ENCODE measurements around the gene CDH13. TPM values are rescaled to one million over a fixed set of nuclear protein-coding genes. Genes with fewer than 3 reads are reported as not detected.

CDH13 gene
- total RNA-seq, 2 experiments from 2014 or later: not detected

- no peak overlapping the region for H3K27ac ChIP-seq (ENCODE audit: low read depth, low read length, poor library complexity, severe bottlenecking)
- ChIA-PET CTCF (ENCODE audit: unreplicated experiment) (no interaction called here), POLR2A (interaction anchor here (0.6 kb wide), 1 partner anchor 916 kb away, joined by 3 read pairs; no protein-coding TSS in a partner anchor)
- H3K4me3 ChIP-seq (ENCODE audit: low read depth, low read length, poor library complexity, severe bottlenecking): no peak overlapping the region
- H3K36me3 ChIP-seq (ENCODE audit: insufficient read depth, low read length): no peaks in the 10 kb centered on the region
- intact Hi-C loops (cut with micrococcal nuclease; ENCODE audit: unreplicated experiment): no loop called here
- H3K4me2 ChIP-seq (ENCODE audit: low read length): no peak overlapping the region
- no peaks in the 10 kb centered on the region for H3K4me1 ChIP-seq (ENCODE audit: insufficient read depth, low read length, poor library complexity, severe bottlenecking)
- no peaks in the 10 kb centered on the region for H3K9me3 ChIP-seq (ENCODE audit: low read length)
- H4K20me1 ChIP-seq (ENCODE audit: insufficient read depth, low read length): no peaks in the 10 kb centered on the region
- TF ChIP-seq, protein P1, sequence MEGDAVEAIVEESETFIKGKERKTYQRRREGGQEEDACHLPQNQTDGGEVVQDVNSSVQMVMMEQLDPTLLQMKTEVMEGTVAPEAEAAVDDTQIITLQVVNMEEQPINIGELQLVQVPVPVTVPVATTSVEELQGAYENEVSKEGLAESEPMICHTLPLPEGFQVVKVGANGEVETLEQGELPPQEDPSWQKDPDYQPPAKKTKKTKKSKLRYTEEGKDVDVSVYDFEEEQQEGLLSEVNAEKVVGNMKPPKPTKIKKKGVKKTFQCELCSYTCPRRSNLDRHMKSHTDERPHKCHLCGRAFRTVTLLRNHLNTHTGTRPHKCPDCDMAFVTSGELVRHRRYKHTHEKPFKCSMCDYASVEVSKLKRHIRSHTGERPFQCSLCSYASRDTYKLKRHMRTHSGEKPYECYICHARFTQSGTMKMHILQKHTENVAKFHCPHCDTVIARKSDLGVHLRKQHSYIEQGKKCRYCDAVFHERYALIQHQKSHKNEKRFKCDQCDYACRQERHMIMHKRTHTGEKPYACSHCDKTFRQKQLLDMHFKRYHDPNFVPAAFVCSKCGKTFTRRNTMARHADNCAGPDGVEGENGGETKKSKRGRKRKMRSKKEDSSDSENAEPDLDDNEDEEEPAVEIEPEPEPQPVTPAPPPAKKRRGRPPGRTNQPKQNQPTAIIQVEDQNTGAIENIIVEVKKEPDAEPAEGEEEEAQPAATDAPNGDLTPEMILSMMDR (conservative IDR thresholded peaks at IDR 0.05; ENCODE audit: low read length): no peak
- TF ChIP-seq EZH2phosphoT487 (IDR thresholded peaks at IDR 0.05; ENCODE audit: borderline replicate concordance, low read depth, low read length): no peak
- no peak overlapping the region for H2AFZ ChIP-seq (ENCODE audit: low read length)
- H3K9me2 ChIP-seq (ENCODE audit: insufficient read depth, low read length): no peaks in the 10 kb centered on the region
- DNase-seq (ENCODE audit: low spot score): no peak
- no TSS peak for BruUV-seq (replicated peaks)
- H3K79me2 ChIP-seq (ENCODE audit: insufficient read depth, low read depth, low read length): no peaks in the 10 kb centered on the region
These were observed 1104.0 kb downstream of the CDH13 start for GRCh38 chr16:83730812-83731211.

DNA sequence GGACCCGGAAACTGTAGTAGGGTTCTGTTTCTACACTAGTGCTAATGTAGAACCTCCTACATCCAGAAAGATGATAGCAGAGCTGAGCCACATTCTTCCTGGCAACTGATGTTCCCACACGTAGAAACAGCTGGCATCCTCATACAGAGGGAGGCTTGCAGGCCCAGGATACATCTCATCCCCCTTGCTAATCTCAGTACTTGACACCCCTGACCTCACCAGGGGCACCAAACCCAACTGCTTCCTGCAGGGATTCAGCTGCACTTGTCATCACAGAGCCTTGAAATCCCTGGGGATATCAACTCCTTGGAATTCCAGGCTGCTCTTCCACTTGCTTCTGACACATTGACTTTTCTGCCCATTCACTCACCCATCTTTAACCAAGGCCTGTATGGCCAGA is 1105.8 kb downstream of the CDH13 start:
- no peaks in the 10 kb centered on the region for H4K20me1 ChIP-seq (ENCODE audit: insufficient read depth, low read length)
- no peaks in the 10 kb centered on the region for H3K36me3 ChIP-seq (ENCODE audit: insufficient read depth, low read length)
- H3K27ac ChIP-seq (ENCODE audit: low read depth, low read length, poor library complexity, severe bottlenecking): no peak overlapping the region
- ChIA-PET POLR2A (no interaction called here), CTCF (ENCODE audit: unreplicated experiment) (no interaction called here)
- no peak overlapping the region for H2AFZ ChIP-seq (ENCODE audit: low read length)
- no TSS peak for BruUV-seq (replicated peaks)
- intact Hi-C loops (cut with micrococcal nuclease; ENCODE audit: unreplicated experiment): no loop called here
- H3K9me2 ChIP-seq (ENCODE audit: insufficient read depth, low read length): no peaks in the 10 kb centered on the region
- no peaks in the 10 kb centered on the region for H3K79me2 ChIP-seq (ENCODE audit: insufficient read depth, low read depth, low read length)
- TF ChIP-seq, protein P1 (conservative IDR thresholded peaks at IDR 0.05; ENCODE audit: low read length): no peak
- TF ChIP-seq EZH2phosphoT487 (IDR thresholded peaks at IDR 0.05; ENCODE audit: borderline replicate concordance, low read depth, low read length): no peak
- no peak for DNase-seq (ENCODE audit: low spot score)
- H3K4me2 ChIP-seq (ENCODE audit: low read length): no peak overlapping the region
- no peaks in the 10 kb centered on the region for H3K9me3 ChIP-seq (ENCODE audit: low read length)
- no peaks in the 10 kb centered on the region for H3K4me1 ChIP-seq (ENCODE audit: insufficient read depth, low read length, poor library complexity, severe bottlenecking)
- no peak overlapping the region for H3K4me3 ChIP-seq (ENCODE audit: low read depth, low read length, poor library complexity, severe bottlenecking)

GRCh38 chr16:83733301-83733700 is 1106.5 kb downstream of the CDH13 start:
- no peak for DNase-seq (ENCODE audit: low spot score)
- H3K4me1 ChIP-seq (ENCODE audit: insufficient read depth, low read length, poor library complexity, severe bottlenecking): no peaks in the 10 kb centered on the region
- H3K9me3 ChIP-seq (ENCODE audit: low read length): no peaks in the 10 kb centered on the region
- no peak overlapping the region for H3K4me3 ChIP-seq (ENCODE audit: low read depth, low read length, poor library complexity, severe bottlenecking)
- ChIA-PET CTCF (ENCODE audit: unreplicated experiment) (no interaction called here), POLR2A (no interaction called here)
- TF ChIP-seq, protein P1 (conservative IDR thresholded peaks at IDR 0.05; ENCODE audit: low read length): no peak
- no peak for TF ChIP-seq EZH2phosphoT487 (IDR thresholded peaks at IDR 0.05; ENCODE audit: borderline replicate concordance, low read depth, low read length)
- no peaks in the 10 kb centered on the region for H4K20me1 ChIP-seq (ENCODE audit: insufficient read depth, low read length)
- H3K36me3 ChIP-seq (ENCODE audit: insufficient read depth, low read length): no peaks in the 10 kb centered on the region
- no peaks in the 10 kb centered on the region for H3K9me2 ChIP-seq (ENCODE audit: insufficient read depth, low read length)
- H3K4me2 ChIP-seq (ENCODE audit: low read length): no peak overlapping the region
- no peak overlapping the region for H2AFZ ChIP-seq (ENCODE audit: low read length)
- no TSS peak for BruUV-seq (replicated peaks)
- intact Hi-C loops (cut with micrococcal nuclease; ENCODE audit: unreplicated experiment): no loop called here
- H3K27ac ChIP-seq (ENCODE audit: low read depth, low read length, poor library complexity, severe bottlenecking): no peak overlapping the region
- no peaks in the 10 kb centered on the region for H3K79me2 ChIP-seq (ENCODE audit: insufficient read depth, low read depth, low read length)

Measured in OCI-LY7 (cell line).